GM10266 (cell line): ENCODE measurements around the gene RASD1.

Experiments used
- DNase-seq: peaks from one replicate; pipeline ENCODE4 v3.0.0; 2012; ENCODE audit errors: extremely low spot score
- TF ChIP-seq, protein P1 (sequence below): IDR thresholded peaks from 2 replicates; pipeline ENCODE4 v1.5.1; 2012; ENCODE audit warnings: mild to moderate bottlenecking, low read depth; ENCODE audit not compliant: control insufficient read depth, insufficient read depth; ENCODE audit errors: missing control alignments

RASD1 gene

DNA sequence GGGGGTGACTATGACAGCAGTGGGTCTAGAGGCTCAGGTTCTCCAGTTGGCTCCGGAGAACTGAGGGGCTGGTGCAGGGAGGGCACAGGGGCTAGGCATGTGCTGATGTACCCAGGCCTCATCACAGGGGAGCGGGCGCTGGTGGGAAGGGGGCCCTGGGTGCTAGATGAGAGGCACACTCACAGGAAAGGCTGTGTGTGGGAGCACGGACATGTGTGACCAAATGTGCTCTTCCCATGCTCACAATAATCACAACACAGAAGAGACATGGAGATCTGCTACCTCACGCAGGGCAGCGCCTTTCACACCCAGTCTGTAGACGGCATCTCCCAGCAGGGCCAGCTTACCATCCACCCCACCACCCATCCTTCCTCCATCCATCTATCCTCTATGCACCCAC, 17.4 kb upstream of the RASD1 start:
- no peak for DNase-seq
- TF ChIP-seq, protein P1, sequence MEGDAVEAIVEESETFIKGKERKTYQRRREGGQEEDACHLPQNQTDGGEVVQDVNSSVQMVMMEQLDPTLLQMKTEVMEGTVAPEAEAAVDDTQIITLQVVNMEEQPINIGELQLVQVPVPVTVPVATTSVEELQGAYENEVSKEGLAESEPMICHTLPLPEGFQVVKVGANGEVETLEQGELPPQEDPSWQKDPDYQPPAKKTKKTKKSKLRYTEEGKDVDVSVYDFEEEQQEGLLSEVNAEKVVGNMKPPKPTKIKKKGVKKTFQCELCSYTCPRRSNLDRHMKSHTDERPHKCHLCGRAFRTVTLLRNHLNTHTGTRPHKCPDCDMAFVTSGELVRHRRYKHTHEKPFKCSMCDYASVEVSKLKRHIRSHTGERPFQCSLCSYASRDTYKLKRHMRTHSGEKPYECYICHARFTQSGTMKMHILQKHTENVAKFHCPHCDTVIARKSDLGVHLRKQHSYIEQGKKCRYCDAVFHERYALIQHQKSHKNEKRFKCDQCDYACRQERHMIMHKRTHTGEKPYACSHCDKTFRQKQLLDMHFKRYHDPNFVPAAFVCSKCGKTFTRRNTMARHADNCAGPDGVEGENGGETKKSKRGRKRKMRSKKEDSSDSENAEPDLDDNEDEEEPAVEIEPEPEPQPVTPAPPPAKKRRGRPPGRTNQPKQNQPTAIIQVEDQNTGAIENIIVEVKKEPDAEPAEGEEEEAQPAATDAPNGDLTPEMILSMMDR, result no peak

DNA sequence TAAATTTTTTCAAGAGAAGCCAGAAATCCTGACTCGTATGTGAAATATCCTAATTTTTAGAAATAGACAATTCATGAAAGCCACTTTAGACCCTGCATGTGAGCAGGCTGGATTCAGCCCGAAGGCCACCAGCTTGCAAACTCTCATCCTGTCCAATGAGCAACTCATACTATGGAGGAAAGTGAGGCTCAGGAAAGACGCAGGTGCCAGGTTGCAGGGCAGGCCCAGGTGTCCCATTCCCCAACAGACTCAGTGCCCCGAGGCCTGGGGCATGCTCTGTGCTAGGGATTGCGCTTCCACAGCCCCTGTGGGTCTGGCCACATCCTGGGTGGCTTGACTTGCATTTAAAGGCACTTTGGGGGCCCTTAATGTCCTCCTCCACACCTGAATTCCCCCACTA, 16.7 kb upstream of the RASD1 start:
- DNase-seq, result no peak
- TF ChIP-seq, protein P1, result no peak

DNA sequence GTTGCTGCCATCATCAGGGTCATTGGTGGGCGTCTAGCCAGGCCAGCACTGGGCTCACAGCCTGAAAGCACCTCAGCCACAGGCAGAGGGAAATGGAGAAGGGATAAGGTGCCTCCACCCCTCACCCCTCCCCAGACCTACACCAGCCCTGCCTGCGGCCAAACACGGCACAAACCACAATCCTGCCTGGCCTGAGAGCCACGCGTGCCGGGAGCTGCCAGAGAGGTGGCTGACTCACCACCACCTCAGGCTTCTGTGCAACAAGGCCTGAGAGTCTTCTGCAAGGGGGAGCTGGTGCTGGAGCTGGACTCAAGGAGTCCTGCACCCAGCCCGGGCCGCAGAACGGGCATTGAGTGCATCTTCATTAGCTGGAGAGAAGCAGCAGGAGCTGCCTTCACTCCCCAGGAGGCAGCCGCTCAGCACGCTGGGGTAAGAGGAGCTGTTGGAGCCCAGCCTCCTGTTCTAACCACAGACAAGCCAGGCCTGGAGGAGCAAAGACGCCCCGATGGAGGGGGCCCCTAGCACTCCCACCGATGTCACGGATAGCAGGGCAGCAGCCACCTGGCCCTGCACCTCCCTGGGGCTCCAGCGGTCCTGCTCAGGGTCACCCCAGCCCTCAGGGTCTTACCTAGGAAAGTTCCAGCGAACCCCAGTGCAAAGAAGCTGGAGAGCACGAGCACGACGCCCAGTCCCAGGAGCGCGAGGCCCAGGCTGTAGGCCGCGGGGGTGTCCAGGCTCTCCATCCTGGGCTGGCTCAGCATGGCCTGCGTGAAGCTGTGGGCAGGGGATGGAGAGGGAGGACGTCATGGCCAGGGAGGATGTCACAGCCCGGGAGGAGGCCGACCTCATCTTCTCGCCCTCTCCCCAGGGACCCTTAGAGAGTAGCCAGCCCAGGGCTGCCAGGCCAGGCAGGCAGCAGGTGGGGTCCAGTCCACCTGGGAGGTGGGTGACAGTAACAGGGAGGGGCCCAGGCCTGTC, 16.0 kb upstream of the RASD1 start:
- DNase-seq, result no peak
- TF ChIP-seq, protein P1, result no peak

DNA sequence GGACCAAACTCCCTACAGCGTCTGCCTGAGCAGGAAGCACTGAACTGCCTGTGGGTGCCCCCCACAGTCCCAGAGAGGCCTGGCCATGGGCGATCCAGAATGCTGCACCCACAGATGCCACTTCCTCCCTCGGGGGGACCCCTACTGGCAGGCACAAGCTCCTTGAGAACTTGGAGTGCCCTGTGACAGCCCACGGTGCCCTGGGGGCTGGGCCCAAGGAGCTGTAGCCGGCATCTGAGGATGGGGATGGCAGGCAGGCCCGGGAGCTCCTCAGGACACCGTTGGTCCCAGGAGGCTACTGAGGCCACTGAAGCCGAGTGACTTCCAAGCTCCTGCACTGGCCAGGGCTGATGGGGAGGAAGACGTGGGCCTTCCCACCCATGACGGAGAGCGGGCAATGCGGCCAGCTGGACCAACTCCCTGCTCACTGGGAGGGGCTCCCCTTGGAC, 15.1 kb upstream of the RASD1 start:
- TF ChIP-seq, protein P1, result no peak
- no peak for DNase-seq

DNA sequence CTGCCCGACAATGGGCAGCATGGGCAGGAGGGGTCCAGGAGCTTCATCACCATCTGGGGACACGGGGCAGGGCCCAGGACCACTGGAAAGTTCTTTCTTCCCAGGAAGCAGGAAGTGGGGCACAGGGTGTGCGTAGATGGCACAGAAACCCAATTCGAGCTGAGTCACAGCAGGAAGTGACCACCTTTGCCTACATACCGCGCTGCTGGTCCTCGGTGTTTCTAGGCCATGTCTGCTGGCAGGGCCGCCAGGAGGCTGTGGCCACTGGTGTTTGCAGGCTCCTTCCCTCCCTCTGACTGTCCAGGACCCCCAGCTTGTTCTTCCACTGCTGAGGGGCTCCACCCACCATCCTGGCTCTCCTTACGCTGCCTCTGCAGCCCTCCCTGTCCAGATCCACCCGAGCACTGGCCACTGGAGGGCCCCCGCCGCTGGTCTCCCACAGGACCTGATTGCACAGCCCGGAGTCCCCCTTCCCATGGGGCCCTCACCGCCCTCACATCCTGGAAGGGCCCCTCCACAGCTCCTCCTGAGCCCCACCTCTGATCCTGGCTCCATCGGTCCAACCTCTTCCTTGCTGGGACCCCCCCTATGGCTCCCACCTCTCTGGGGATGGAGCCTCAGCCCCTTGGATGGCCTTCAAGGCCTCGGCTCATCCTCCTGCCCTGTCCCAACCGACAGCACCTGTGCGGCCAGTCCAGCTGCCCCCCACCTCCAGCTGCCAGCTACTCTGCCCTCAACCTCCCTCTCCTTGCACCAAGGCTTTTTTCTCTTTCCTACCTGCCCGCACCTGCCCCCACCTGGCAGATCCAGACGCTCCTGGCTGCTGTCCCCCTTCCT, 14.5 kb upstream of the RASD1 start:
- DNase-seq, result no peak
- TF ChIP-seq, protein P1, result no peak

DNA sequence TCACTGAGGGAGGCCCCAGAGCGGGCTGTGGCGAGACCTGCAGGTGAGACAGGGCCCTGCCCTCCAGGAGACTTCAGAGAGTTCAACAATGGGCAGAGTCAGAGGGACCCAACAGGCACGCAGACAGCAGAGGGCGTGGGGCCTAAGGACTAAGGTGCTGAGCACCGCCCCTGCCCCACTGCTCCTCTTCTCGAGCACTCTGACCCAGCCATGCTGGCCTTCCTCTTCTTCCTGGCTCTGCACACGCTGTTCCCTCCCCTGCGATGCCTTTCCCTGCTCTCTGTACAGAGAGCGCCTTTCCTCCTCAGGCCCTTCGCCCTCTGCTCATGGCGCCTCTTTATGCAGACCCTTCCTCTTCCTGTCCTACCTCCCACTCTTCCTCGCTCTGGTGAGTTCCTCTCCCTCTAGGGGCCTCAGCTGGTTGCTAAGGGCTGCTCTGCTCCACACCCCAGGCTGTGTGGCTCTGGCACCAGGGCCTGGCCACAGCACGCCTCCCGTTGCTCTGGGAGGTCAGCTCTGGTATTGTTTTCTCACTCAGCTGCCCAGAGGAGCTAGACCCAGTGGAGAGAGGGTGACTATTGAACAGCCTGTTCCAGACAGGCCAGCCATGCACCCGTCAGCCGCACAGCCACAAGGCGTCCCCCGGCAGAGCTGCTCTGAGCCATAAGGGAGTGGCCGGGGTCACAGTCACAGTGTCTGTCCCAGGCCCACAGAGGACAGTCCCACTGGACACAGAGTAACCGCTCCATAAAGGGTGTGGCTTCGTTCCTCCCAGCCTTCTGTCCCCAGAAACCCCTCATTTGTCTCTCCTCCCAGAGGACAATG, 13.6 kb upstream of the RASD1 start:
- TF ChIP-seq, protein P1, result no peak
- no peak for DNase-seq
